ENCODE results near the gene RABIF.

GRCh38 chr1:202926581-202927491, 37.9 kb upstream of the RABIF start, which contains the start of gene KLHL12:
- TF ChIP-seq CTCF (IDR thresholded peaks at IDR 0.05; ENCODE audit: insufficient read depth, low read length) (peak; percentile 11), REST (IDR thresholded peaks at IDR 0.05; ENCODE audit: insufficient replicate concordance, low read depth) (peak; percentile 34)
